Activated CD4-positive, alpha-beta T cell treated with anti-CD3 and anti-CD28 coated beads, Interleukin-2, amount 50 U/mL, for 4 hours (primary cell): ENCODE results near the gene MAPKAP1.

Source experiments
- DNase-seq, 2 experiments: peaks; one replicate each; pipeline ENCODE4 v3.0.0-alpha.2; 2020

The MAPKAP1 gene

GRCh38 chr9:125556046-125556721 is 150.8 kb downstream of the MAPKAP1 start:
- DNase-seq = no peak

GRCh38 chr9:125554726-125555125 is 152.3 kb downstream of the MAPKAP1 start:
- DNase-seq = no peak

GRCh38 chr9:125551781-125552180 is 155.2 kb downstream of the MAPKAP1 start:
- DNase-seq = no peak

DNA sequence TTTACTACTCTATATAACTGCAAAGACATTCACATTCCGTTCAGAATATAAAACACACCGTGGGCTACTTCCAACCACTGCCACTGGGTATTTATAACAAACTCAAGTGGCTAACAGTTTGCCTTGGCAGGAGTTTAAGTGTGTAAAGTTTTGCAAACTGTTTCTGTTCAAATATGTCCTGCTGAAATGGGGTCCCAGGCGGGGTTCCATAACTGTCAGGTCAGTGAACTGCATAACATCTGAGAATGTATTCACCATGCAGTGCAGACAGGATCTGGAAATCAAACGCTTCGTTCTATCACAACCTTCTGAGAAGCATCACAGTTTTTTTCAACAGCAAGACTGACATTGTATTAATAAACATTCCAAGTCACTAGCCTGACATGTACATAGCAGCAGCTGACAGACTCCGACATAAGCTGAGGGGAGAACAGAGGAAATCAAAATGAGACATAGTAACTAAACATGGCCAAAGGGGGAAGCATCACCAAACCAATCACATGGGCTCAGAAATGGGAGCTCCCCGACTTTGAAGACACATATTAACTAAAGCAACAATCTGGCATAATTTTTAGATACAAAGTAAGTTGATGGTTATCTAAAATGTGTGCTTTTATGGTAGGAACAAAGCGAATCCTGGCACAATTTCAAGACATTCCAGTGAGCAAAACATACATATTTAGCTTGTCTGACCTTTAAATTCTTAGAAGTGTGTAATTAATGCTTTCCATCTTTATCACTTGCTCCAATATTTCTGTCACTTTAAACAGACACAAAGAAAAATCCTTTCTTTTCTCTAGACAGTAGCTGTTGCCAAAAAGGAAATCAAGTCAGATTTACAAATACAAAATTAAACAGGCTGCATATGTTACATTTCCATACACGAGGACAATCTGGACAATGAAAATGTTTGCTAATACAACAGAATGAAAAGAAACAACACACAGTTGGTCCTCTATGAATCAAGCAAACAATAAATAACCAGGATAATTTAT is 156.8 kb downstream of the MAPKAP1 start:
- no peak for DNase-seq

- DNase-seq = no peak
Measured at GRCh38 chr9:125549465-125549871, 157.5 kb downstream of the MAPKAP1 start.

DNA sequence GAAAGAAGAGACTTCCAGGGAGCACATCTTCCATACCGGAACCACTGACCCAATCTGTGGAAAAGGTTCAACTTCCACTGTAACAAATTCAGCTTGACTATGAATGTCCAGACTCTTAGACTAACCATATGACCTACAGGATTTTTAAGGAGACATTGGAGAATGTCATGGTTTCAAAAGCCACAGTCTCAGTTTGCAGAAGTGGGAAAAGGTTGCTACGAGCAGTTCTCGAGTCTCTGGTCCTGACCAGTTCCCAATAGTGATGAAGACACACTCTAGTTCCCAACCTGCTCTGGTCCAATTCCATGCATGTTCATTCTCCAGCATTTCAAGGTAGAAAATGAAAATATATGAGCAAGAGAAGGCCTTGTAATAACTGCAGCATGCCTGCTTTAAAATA is 158.0 kb downstream of the MAPKAP1 start:
- no peak for DNase-seq

- no peak for DNase-seq
Measured at GRCh38 chr9:125548141-125548540, 158.9 kb downstream of the MAPKAP1 start.

DNA sequence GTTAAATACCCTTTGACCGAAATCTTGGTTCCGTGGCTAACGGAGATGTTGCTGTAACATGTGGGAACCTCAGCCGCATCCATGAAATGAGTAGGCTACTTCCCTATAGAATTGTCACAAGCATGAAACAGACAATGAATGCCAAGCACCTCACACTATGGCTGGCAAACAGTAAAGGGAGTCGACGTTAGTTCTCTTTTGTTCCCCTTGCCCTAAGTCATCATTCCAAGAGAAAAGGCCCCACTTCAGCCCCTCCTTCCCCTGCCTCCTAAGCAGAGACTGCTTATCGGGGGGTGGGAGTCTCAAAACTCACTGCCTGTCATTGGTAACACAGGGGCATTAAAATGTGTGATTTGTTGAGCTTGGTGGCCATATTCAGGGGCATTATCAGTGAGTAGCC is 159.6 kb downstream of the MAPKAP1 start:
- DNase-seq = no peak

GRCh38 chr9:125545845-125546244 is 161.2 kb downstream of the MAPKAP1 start:
- no peak for DNase-seq

- no peak for DNase-seq
Measured at GRCh38 chr9:125544988-125545651, 161.9 kb downstream of the MAPKAP1 start.

DNA sequence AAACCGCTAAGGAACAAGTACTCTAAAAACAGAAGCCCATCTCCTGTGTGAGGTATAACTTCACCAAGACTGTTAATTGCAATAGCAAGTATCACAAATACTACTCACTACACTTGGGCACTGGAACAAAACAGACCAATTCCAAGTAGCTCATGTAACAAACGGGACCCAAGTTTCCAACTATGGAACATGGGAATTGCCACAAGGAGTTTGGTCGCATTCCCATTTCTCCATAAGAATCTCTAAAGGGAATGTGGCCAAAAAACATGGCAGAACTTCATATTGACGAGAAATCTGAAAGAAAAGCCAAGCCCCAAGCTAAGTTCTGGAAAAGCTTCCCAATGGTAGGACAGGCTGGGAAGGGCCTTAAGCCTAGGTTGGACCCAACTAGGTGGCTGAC is 162.5 kb downstream of the MAPKAP1 start:
- no peak for DNase-seq

DNA sequence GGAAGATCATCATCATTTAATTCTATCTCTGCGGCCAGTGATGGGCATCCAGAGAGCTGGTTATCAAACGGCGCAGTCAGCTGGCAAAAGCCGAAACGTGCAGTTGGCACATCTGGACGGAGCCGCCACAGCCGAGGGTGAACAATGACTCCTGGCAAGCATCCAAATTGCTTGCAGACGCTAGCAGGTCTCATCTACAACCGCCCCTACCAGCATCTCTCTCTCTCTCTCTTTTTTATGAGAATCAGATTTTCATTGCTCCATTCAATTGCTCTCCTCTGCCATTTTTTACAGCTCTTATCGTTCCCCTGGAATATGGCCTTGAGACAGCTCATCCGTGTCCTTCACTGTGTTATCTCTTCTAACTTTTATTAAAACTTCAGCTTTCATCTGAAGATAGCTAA is 165.2 kb downstream of the MAPKAP1 start:
- no peak for DNase-seq

GRCh38 chr9:125540497-125540896 is 166.5 kb downstream of the MAPKAP1 start:
- no peak for DNase-seq

DNA sequence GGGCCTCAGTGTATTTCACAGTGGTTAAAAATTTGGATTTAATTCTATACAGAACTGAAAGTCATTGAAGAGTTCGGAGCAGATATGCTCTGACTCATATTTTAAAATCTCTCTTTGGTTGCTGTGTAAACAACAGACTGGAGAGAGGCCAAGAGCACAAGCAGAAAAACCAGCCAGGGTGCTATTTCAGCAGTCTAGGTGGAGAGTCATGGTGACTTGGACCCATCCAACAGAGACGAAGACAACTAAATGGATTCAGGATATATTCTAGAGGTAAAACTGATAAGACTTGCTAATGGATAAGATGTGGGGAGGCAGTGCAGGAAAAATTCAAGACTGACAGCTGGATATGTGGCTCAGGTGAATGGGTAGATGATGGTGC is 168.9 kb downstream of the MAPKAP1 start:
- no peak for DNase-seq

DNA sequence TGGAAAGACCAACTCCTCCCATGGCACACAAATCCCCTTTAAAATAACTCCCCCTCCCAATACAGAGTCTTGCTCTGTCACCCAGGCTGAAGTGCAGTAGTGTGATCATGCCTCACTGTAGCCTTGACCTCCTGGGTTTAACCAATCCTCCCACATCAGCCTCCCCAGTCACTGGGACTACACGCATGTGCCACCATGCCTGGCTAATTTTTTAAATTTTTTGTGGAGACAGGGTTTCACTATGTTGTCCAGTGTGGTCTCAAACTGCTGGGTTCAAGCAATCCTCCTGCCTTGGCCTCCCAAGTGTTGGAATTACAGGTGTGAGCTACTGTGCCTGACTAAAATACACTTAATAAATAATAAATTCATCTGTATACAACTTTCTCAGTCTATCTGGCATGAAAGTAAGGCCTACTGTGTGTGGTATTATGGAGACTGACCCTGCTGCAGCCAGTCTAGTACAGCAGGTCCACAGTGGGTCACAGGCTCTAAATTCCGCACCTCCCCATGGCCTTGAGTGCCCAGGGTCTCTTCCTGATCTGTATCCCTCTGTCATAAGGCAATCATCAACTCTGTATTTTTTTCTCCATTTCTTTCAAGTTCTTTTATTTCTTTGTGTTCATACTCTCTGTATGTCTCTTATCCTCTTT is 169.4 kb downstream of the MAPKAP1 start:
- no peak for DNase-seq

GRCh38 chr9:125536776-125537175 is 170.2 kb downstream of the MAPKAP1 start:
- DNase-seq = no peak

DNA sequence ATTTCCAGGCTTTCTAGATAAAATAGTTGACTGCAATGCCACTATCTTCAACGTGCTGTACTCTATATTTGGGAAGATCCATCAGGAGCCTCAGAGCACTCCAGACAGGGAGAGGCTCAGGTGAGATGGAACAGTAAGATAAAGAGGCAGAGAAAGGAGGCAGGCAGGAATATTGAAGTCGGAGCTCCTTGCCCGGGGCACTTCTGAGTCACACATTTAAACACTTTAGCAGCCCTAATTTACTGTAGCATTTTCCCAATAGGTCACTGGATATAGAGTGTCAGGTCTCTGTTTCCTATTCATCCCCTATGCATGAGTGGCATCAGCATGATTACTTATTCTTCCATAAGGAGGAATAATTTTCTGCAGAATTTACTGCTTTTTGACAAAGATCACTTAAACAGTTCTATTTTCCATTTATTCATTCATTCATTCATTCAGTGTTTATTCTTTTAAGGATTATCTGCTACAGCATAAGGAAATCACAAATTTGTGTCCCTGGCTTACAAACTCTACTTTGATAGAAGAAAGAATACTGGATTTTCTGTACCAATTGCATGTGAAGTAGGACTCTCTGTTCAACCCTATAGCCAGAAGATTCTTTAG is 170.7 kb downstream of the MAPKAP1 start:
- no peak for DNase-seq

- DNase-seq = no peak
Measured at GRCh38 chr9:125534971-125535701, 171.9 kb downstream of the MAPKAP1 start.

DNA sequence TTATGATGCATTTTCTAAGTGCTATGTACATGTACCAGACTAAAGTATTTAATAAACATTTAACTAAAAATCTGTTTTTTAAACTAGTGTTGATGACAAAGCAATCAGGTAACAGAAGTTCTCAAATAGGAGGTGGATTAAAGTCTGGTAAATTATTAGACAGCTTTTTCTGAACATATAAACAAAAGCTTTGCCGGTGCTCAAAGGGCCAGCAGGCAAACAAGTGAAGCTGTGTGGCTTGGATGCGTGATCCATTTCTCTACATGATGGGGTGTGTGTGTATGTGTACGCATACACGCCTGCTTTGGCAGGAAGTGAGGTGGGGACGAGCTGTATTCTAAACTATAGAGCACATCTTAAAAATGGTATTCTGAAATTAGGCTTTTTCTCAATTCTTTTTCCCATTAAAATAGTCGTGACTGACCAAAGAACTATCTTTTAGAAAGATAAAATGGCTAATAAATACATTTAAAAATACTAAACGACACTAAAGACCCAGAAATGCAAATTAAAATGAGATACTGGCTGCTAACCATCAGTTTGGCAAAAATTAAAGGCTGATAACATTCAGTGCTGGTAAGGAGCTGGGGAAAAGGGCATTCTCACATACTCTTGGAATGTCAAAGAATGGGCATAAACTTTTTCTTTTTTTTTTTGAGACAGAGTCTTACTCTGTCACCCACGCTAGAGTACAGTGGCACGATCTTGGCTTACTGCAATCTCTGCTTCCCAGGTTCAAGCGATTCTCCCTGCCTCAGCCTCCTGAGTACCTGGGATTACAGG is 174.0 kb downstream of the MAPKAP1 start:
- no peak for DNase-seq

- DNase-seq = no peak
Measured at GRCh38 chr9:125532412-125532811, 174.6 kb downstream of the MAPKAP1 start.
